ENCODE measurements around the gene SH2D7. TPM values are rescaled to one million over a fixed set of nuclear protein-coding genes. Genes with fewer than 3 reads are reported as not detected.
"Not testable (repeated sequence)": the region's sequence is repeated elsewhere in the genome, so short reads cannot be mapped to it uniquely, and the experiment has no call there.

SH2D7 gene
- total and polyA plus RNA-seq, 8 donors = 0.04 to 1.8 (median 0.15) TPM; not detected in 1

GRCh38 chr15:78149068-78149804, 56.9 kb downstream of the SH2D7 start, which contains the start of gene IDH3A:
TSS of gene IDH3A (plus strand) at chr15:78149362. CDS start at chr15:78149404, 42 bp downstream.
- peak; percentile 99 to 100 (median 100) for DNase-seq
- TF ChIP-seq CTCF (IDR thresholded peaks at IDR 0.05) = no peak
- ATAC-seq = peak; percentile 97 to 99 (median 98)
- Histone ChIP-seq H3K4me1 (peaks cover 0 to 10% (median 5%) of the 10 kb centered on the region in 3 donors), H3K36me3 (no peaks in the 10 kb centered on the region), H3K9me3 (no peaks in the 10 kb centered on the region), H3K27ac (peak within 1 kb of the TSS; percentile 51 to 73 (median 64)), H3K4me3 (peak within 1 kb of the TSS; percentile 55 to 92 (median 80)), H3K27me3 (no peaks in the 10 kb centered on the region)
- FAIRE-seq = peak; percentile 64
- WGBS, 2 donors = 0 to 1% methylated on average over 56 to 79 of the region's 79 CpGs
- intact Hi-C loops (cut with DNase I) = no loop called here

GRCh38 chr15:78149805-78150751, 57.7 kb downstream of the SH2D7 start:
- intact Hi-C loops (cut with DNase I) = no loop called here
- ATAC-seq (peak; percentile 13 to 31 (median 17)), FAIRE-seq (no peak), DNase-seq (peak in 1 of 6 donors; percentile 49)
- Histone ChIP-seq H3K4me1 (peaks cover 0 to 10% (median 5%) of the 10 kb centered on the region in 3 donors), H3K27ac (peak overlapping the region; percentile 51 to 73 (median 64)), H3K9me3 (no peaks in the 10 kb centered on the region), H3K36me3 (no peaks in the 10 kb centered on the region), H3K27me3 (no peaks in the 10 kb centered on the region), H3K4me3 (peak overlapping the region; percentile 55 to 92 (median 80))
- WGBS, 2 donors = 5 to 7% methylated on average over 20 of the region's 20 CpGs
- TF ChIP-seq CTCF (IDR thresholded peaks at IDR 0.05) = no peak

GRCh38 chr15:78151075-78151474, 58.7 kb downstream of the SH2D7 start:
- H3K9me3 ChIP-seq; H3K27me3 ChIP-seq; FAIRE-seq; DNase-seq; intact Hi-C loops (cut with DNase I); ATAC-seq; H3K27ac ChIP-seq; H3K36me3 ChIP-seq; H3K4me3 ChIP-seq: not testable (repeated sequence)
- peaks cover 0 to 10% (median 5%) of the 10 kb centered on the region in 3 donors for H3K4me1 ChIP-seq
- 94 to 98% methylated on average over 8 of the region's 8 CpGs for WGBS, 2 donors

Other genes starting within 250 kb of the SH2D7 start
- 10 to 100 TPM; 16.1 to 35.8 (median 27.0) TPM for gene TBC1D2B, start 14.8 kb upstream of the SH2D7 start, total RNA-seq
- gene TBC1D2B, start 14.8 kb upstream of the SH2D7 start, polyA plus RNA-seq = 10 to 100 TPM; 13.4 to 13.8 TPM
- gene CIB2, start 38.9 kb downstream of the SH2D7 start, total RNA-seq = 1 to 10 TPM; 2.6 to 5.1 (median 4.4) TPM
- gene CIB2, start 38.9 kb downstream of the SH2D7 start, polyA plus RNA-seq = 1 to 10 TPM; 1.5 to 3.3 TPM
- gene IDH3A, start 56.8 kb downstream of the SH2D7 start, total RNA-seq = 10 to 100 TPM; 18.9 to 32.1 (median 27.5) TPM
- gene IDH3A, start 56.8 kb downstream of the SH2D7 start, polyA plus RNA-seq = 10 to 100 TPM; 10.2 to 22.4 TPM
- under 1 TPM in 1 of 6 donors, not detected in 5; 0.04 TPM for gene ACSBG1, start 142.0 kb downstream of the SH2D7 start, total RNA-seq
- gene ACSBG1, start 142.0 kb downstream of the SH2D7 start, polyA plus RNA-seq = under 1 TPM; 0.04 to 0.12 TPM
- gene DNAJA4, start 172.0 kb downstream of the SH2D7 start, total RNA-seq = 1 to 10 TPM; 2.3 to 9.0 (median 4.4) TPM
- gene DNAJA4, start 172.0 kb downstream of the SH2D7 start, polyA plus RNA-seq = 10 to 100 TPM in 1 of 2 donors, 1 to 10 TPM in 1; 5.7 to 16.1 TPM
- gene SKIC8, start 207.0 kb downstream of the SH2D7 start, total RNA-seq = 10 to 100 TPM; 17.2 to 25.4 (median 19.4) TPM
- gene SKIC8, start 207.0 kb downstream of the SH2D7 start, polyA plus RNA-seq = 10 to 100 TPM; 27.2 to 44.6 TPM
- under 1 TPM in 4 of 6 donors, not detected in 2; 0.20 to 0.60 (median 0.36) TPM for gene CRABP1, start 247.8 kb downstream of the SH2D7 start, total RNA-seq
- 10 to 100 TPM in 1 of 2 donors, not detected in 1; 11.8 TPM for gene CRABP1, start 247.8 kb downstream of the SH2D7 start, polyA plus RNA-seq